HG03378 (cell line): ENCODE results near the gene KRT71.
"Not testable (repeated sequence)": the region's sequence is repeated elsewhere in the genome, so short reads cannot be mapped to it uniquely, and the experiment has no call there.

ENCODE experiments used
- ATAC-seq: cut with Tn5 transposase; IDR thresholded peaks from one replicate; pipeline ENCODE4 v1.9.1; 2021; ENCODE audit warnings: mild to moderate bottlenecking, moderate library complexity; ENCODE audit not compliant: unreplicated experiment

KRT71 gene

GRCh38 chr12:52500574-52500973 is 52.4 kb downstream of the KRT71 start:
- ATAC-seq = not testable (repeated sequence)

- ATAC-seq = no peak
Observed at GRCh38 chr12:52499806-52500560, 53.0 kb downstream of the KRT71 start.

GRCh38 chr12:52498946-52499345 is 54.0 kb downstream of the KRT71 start:
- ATAC-seq = no peak

GRCh38 chr12:52497975-52498374 is 55.0 kb downstream of the KRT71 start:
- ATAC-seq = no peak

GRCh38 chr12:52496590-52497071 is 56.3 kb downstream of the KRT71 start:
- no peak for ATAC-seq

- no peak for ATAC-seq
Observed at GRCh38 chr12:52496054-52496453, 56.9 kb downstream of the KRT71 start.

- ATAC-seq = no peak
Observed at GRCh38 chr12:52495389-52495788, 57.6 kb downstream of the KRT71 start.

- ATAC-seq = no peak
Observed at GRCh38 chr12:52494518-52494917, 58.4 kb downstream of the KRT71 start.

GRCh38 chr12:52494100-52494499 is 58.8 kb downstream of the KRT71 start:
- no peak for ATAC-seq
